Keratinocyte (primary cell): Measurements from ENCODE around the gene RPN1. TPM values are rescaled to one million over a fixed set of nuclear protein-coding genes. Genes with fewer than 3 reads are reported as not detected.

Experiments used
- DNase-seq: peaks from one replicate; pipeline ENCODE4 v3.0.0-alpha.2; 2011; ENCODE audit warnings: low read depth, missing footprints, low spot score
- FAIRE-seq: peaks from 2 replicates; lab custom pipeline; 2011; peaks lifted over from hg19 to GRCh38; lab: Jason Lieb, UNC
- H2AFZ ChIP-seq: 2 replicates; pipeline ENCODE4 v1.6.0; 2012; ENCODE audit warnings: low read length, control low read depth, inconsistent platforms; ENCODE audit not compliant: control insufficient read depth
- H3K27ac ChIP-seq: 2 replicates; pipeline ENCODE4 v1.5.1; 2011; ENCODE audit warnings: low read length; ENCODE audit not compliant: control insufficient read depth, insufficient read depth
- H3K27me3 ChIP-seq: 3 replicates; pipeline ENCODE4 v1.6.0; 2011; ENCODE audit warnings: low read length; ENCODE audit not compliant: control insufficient read depth, insufficient read depth; ENCODE audit errors: extremely low read depth
- H3K36me3 ChIP-seq, 2 experiments: 2 replicates in 1 of 2; 3 replicates in 1 of 2; pipeline ENCODE4 v1.5.1; 2011; ENCODE audit warnings: low read length in 2 of 2, mild to moderate bottlenecking in 1 of 2; ENCODE audit not compliant: control insufficient read depth in 2 of 2, insufficient read depth in 2 of 2; ENCODE audit errors: extremely low read depth in 1 of 2
- H3K4me1 ChIP-seq: 3 replicates; pipeline ENCODE4 v1.5.1; 2011; ENCODE audit warnings: low read length; ENCODE audit not compliant: control insufficient read depth, insufficient read depth; ENCODE audit errors: extremely low read depth
- H3K4me2 ChIP-seq: 3 replicates; pipeline ENCODE4 v1.6.0; 2011; ENCODE audit warnings: low read depth, low read length; ENCODE audit not compliant: control insufficient read depth, insufficient read depth; ENCODE audit errors: extremely low read depth
- H3K4me3 ChIP-seq, 3 experiments: fragments of 200-600 bp in 1 of 3; sonication (generic) in 1 of 3; 2 replicates in 2 of 3; 3 replicates in 1 of 3; pipeline ENCODE4 v1.5.1; 2011 to 2016; ENCODE audit warnings: low read length in 3 of 3, mild to moderate bottlenecking in 3 of 3, control low read depth in 2 of 3, inconsistent platforms in 1 of 3, low read depth in 1 of 3, mixed read lengths in 1 of 3, mixed run types in 1 of 3, moderate library complexity in 1 of 3; ENCODE audit not compliant: control insufficient read depth in 2 of 3, insufficient read depth in 2 of 3; ENCODE audit errors: extremely low read depth in 1 of 3
- H3K79me2 ChIP-seq: 2 replicates; pipeline ENCODE4 v1.6.0; 2012; ENCODE audit warnings: low read length; ENCODE audit not compliant: control insufficient read depth, insufficient read depth
- H3K9ac ChIP-seq: 3 replicates; pipeline ENCODE4 v1.6.0; 2011; ENCODE audit warnings: low read length; ENCODE audit not compliant: control insufficient read depth, insufficient read depth; ENCODE audit errors: extremely low read depth
- H3K9me1 ChIP-seq: 3 replicates; pipeline ENCODE4 v1.6.0; 2011; ENCODE audit warnings: low read length; ENCODE audit not compliant: control insufficient read depth, insufficient read depth; ENCODE audit errors: extremely low read depth
- H3K9me3 ChIP-seq: 2 replicates; pipeline ENCODE4 v1.5.1; 2012; ENCODE audit warnings: low read depth, low read length; ENCODE audit not compliant: control insufficient read depth
- H4K20me1 ChIP-seq: 3 replicates; pipeline ENCODE4 v1.6.0; 2011; ENCODE audit warnings: low read length; ENCODE audit not compliant: control insufficient read depth, insufficient read depth; ENCODE audit errors: extremely low read depth
- EZH2 ChIP-seq: IDR thresholded peaks from one replicate; pipeline ENCODE4 v1.6.1; 2012; ENCODE audit warnings: inconsistent platforms, mild to moderate bottlenecking, low read length, moderate library complexity
- dilution Hi-C: fragments of 300-500 bp; cut with MboI; formaldehyde crosslinking; loops from one replicate; pipeline ENCODE4 v1.7.0; 2020; ENCODE audit warnings: low sequenced_read_pairs; ENCODE audit not compliant: extremely low pct_ligation_motif_present
- polyA plus RNA-seq, 5 experiments: library from polyadenylated mRNA; depleted of rRNA in 3 of 5; stranded (reverse) in 3 of 5; stranded (forward) in 1 of 5; unstranded in 1 of 5; fragments of >200 nt; gene quantifications; 1 replicate in 1 of 5; 2 replicates in 3 of 5; 3 replicates in 1 of 5; pipeline versions ENCODE4 v1.2.1 to v1.2.3, GENCODE V29; 2011 to 2012; ENCODE audit warnings: missing spikeins in 2 of 5, low read depth in 1 of 5, low replicate concordance in 1 of 5
- TF ChIP-seq, protein P1 (sequence below), 3 experiments: IDR thresholded peaks in 1 of 3; conservative IDR thresholded peaks in 1 of 3; optimal IDR thresholded peaks in 1 of 3; 2 replicates in 2 of 3; 3 replicates in 1 of 3; pipeline versions ENCODE3 to v1.5.1; 2011; ENCODE audit warnings: low read length in 3 of 3, mild to moderate bottlenecking in 3 of 3, moderate library complexity in 2 of 3, control low read depth in 1 of 3, inconsistent platforms in 1 of 3; ENCODE audit not compliant: insufficient read depth in 2 of 3; ENCODE audit errors: extremely low read depth in 1 of 3

Gene RPN1
- polyA plus RNA-seq, 1 donor (not counting 4 experiments of a cell fraction or from before 2014, with no cell fraction given), result 350 TPM

DNA sequence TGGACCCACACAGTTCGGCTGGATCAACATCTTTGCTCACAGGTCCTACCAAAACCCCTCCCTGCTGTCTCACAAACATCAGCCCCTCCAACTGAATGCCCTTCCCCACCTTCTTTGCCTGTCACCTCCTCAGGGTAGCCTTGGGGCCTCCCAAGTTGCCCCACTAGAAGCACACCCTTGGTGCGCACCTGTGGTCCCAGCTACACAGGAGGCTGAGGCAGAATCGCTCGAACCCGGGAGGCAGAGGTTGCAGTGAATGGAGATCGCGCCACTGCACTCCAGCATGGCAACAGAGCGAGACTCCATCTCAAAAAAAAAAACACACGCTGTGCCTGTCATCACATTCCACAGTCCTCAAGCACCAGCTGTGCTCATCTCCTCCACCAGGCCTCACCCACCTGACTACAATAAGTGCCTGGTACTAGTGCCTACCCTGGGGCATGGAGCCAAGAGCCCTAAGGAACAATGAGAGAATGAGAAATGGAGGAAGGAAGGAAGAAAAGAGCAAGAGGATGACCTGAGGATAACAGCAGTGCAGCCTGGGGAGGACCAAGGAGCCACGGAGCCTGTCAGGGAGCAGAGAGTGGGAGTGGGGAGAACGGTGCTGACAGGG lies 26.0 kb downstream of the RPN1 start:
- peaks cover 3% of the 10 kb centered on the region for H4K20me1 ChIP-seq
- DNase-seq (no peak), FAIRE-seq (no peak)
- H3K27me3 ChIP-seq, result no peaks in the 10 kb centered on the region
- H3K4me1 ChIP-seq, result peaks cover 8% of the 10 kb centered on the region
- no peak overlapping the region for H3K27ac ChIP-seq
- dilution Hi-C loops, result no loop called here
- no peak overlapping the region for H3K4me2 ChIP-seq
- no peak overlapping the region for H3K9ac ChIP-seq
- no peak overlapping the region for H2AFZ ChIP-seq
- H3K9me1 ChIP-seq, result no peaks in the 10 kb centered on the region
- H3K4me3 ChIP-seq, result no peak overlapping the region
- peaks cover 41 to 55% of the 10 kb centered on the region in 2 experiments for H3K36me3 ChIP-seq
- H3K79me2 ChIP-seq, result peaks cover 53% of the 10 kb centered on the region
- no peaks in the 10 kb centered on the region for H3K9me3 ChIP-seq
- TF ChIP-seq EZH2, result no peak
- TF ChIP-seq, protein P1, sequence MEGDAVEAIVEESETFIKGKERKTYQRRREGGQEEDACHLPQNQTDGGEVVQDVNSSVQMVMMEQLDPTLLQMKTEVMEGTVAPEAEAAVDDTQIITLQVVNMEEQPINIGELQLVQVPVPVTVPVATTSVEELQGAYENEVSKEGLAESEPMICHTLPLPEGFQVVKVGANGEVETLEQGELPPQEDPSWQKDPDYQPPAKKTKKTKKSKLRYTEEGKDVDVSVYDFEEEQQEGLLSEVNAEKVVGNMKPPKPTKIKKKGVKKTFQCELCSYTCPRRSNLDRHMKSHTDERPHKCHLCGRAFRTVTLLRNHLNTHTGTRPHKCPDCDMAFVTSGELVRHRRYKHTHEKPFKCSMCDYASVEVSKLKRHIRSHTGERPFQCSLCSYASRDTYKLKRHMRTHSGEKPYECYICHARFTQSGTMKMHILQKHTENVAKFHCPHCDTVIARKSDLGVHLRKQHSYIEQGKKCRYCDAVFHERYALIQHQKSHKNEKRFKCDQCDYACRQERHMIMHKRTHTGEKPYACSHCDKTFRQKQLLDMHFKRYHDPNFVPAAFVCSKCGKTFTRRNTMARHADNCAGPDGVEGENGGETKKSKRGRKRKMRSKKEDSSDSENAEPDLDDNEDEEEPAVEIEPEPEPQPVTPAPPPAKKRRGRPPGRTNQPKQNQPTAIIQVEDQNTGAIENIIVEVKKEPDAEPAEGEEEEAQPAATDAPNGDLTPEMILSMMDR (optimal IDR thresholded peaks at IDR 0.05 in 1 of 3, IDR thresholded peaks at IDR 0.05 in 1 of 3, conservative IDR thresholded peaks at IDR 0.05 in 1 of 3; ENCODE audit: extremely low read depth in 1 of 3, insufficient read depth in 2 of 3, low read length in 3 of 3), result no peak

DNA sequence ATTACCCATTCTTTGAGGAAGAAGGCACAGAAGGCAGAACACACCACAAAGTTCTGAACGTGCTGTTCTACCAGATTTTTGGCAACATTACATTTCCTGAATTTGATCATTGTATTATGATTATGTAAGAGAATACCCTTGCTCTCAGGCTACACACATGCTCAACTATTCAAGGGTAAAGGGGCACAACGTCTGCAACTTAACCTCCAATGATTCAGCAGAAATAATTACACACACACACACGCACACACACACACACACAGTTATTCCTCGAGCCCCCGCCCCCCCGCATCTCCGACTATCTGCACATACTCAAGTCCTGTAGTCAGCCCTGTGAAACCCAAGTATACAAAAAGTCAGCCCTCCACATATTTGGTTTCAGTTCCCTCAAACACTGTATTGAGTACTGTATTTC lies 26.8 kb downstream of the RPN1 start:
- Histone ChIP-seq H3K27ac (no peak overlapping the region), H3K9ac (no peak overlapping the region), H3K36me3 (peaks cover 41 to 61% of the 10 kb centered on the region in 2 experiments), H4K20me1 (peaks cover 3% of the 10 kb centered on the region), H3K27me3 (no peaks in the 10 kb centered on the region), H3K4me3 (no peak overlapping the region), H3K79me2 (peaks cover 51% of the 10 kb centered on the region), H2AFZ (no peak overlapping the region), H3K9me3 (no peaks in the 10 kb centered on the region), H3K9me1 (no peaks in the 10 kb centered on the region), H3K4me2 (no peak overlapping the region), H3K4me1 (peaks cover 16% of the 10 kb centered on the region)
- FAIRE-seq (no peak), DNase-seq (no peak)
- dilution Hi-C loops, result no loop called here
- no peak for TF ChIP-seq EZH2
- TF ChIP-seq, protein P1 (optimal IDR thresholded peaks at IDR 0.05 in 1 of 3, IDR thresholded peaks at IDR 0.05 in 1 of 3, conservative IDR thresholded peaks at IDR 0.05 in 1 of 3; ENCODE audit: extremely low read depth in 1 of 3, insufficient read depth in 2 of 3, low read length in 3 of 3), result no peak
